A673 (cell line): Measurements from ENCODE around the gene ZNF189. TPM values are rescaled to one million over a fixed set of nuclear protein-coding genes. Genes with fewer than 3 reads are reported as not detected.

Experiments
- BruUV-seq: library from RNA; stranded (reverse); fragments of 400-500 nt; replicated peaks from 2 replicates; lab custom pipeline; 2021; lab: Mats Ljungman, UMichigan
- CTCF ChIA-PET: fragments of 300-600 bp; sonication (Branson Sonifier 250); formaldehyde crosslinking; loops from one replicate; lab custom pipeline; 2022; ENCODE audit warnings: antibody characterized with exemption; lab: Charles Lee
- POLR2A ChIA-PET: fragments of 300-600 bp; sonication (Branson Sonifier 250); formaldehyde crosslinking; loops from one replicate; lab custom pipeline; 2022; ENCODE audit warnings: antibody characterized with exemption; ENCODE audit not compliant: low non-redundant PET; lab: Charles Lee
- DNase-seq: peaks from one replicate; pipeline ENCODE4 v3.0.0-alpha.2; 2015; ENCODE audit warnings: low spot score
- H3K27ac ChIP-seq: fragments of 200-600 bp; sonication (generic); 2 replicates; pipeline ENCODE4 v1.5.1; 2016; ENCODE audit warnings: mixed run types, low read depth, mild to moderate bottlenecking, mixed read lengths, antibody characterized with exemption, low read length; ENCODE audit not compliant: poor library complexity, severe bottlenecking
- H3K27me3 ChIP-seq: fragments of 200-600 bp; sonication (generic); replicated peaks from 2 replicates; pipeline ENCODE4 v1.6.1; 2017; ENCODE audit warnings: mixed run types, low read depth, mild to moderate bottlenecking, mixed read lengths, antibody characterized with exemption, low read length; ENCODE audit not compliant: insufficient read depth, poor library complexity
- H3K36me3 ChIP-seq: fragments of 200-600 bp; sonication (generic); 2 replicates; pipeline ENCODE4 v1.6.1; 2016; ENCODE audit warnings: mixed run types, mild to moderate bottlenecking, mixed read lengths, antibody characterized with exemption, low read length; ENCODE audit not compliant: insufficient read depth, poor library complexity, severe bottlenecking
- H3K4me1 ChIP-seq: fragments of 200-600 bp; sonication (generic); 2 replicates; pipeline ENCODE4 v1.6.1; 2017; ENCODE audit warnings: mixed run types, mild to moderate bottlenecking, mixed read lengths, antibody characterized with exemption, low read length; ENCODE audit not compliant: insufficient read depth, poor library complexity, severe bottlenecking
- H3K4me3 ChIP-seq: fragments of 200-600 bp; sonication (generic); 2 replicates; pipeline ENCODE4 v1.5.1; 2016; ENCODE audit warnings: low read depth, mixed run types, mild to moderate bottlenecking, mixed read lengths, low read length; ENCODE audit not compliant: poor library complexity, severe bottlenecking
- H3K9me3 ChIP-seq: fragments of 200-600 bp; sonication (generic); 2 replicates; pipeline ENCODE4 v1.6.1; 2016; ENCODE audit warnings: mixed run types, low read depth, mild to moderate bottlenecking, mixed read lengths, antibody characterized with exemption, low read length; ENCODE audit not compliant: poor library complexity, severe bottlenecking
- CTCF ChIP-seq: fragments of 300-800, 200-600 bp; sonication (generic); conservative IDR thresholded peaks from 2 replicates; pipeline ENCODE4 v1.5.1; 2017; ENCODE audit warnings: low read depth, mild to moderate bottlenecking, antibody characterized with exemption, low read length, moderate library complexity, mixed read lengths
- EZH2 ChIP-seq: fragments of 200-600 bp; sonication (generic); IDR thresholded peaks from 2 replicates; pipeline ENCODE4 v1.6.1; 2017; ENCODE audit warnings: borderline replicate concordance, low read depth, mild to moderate bottlenecking, mixed read lengths, antibody characterized with exemption, low read length; ENCODE audit not compliant: poor library complexity, severe bottlenecking
- intact Hi-C: fragments of 100-400 bp; cut with micrococcal nuclease; formaldehyde crosslinking; loops from one replicate; pipeline ENCODE4 v1.10.0; 2022; ENCODE audit not compliant: unreplicated experiment
- total RNA-seq: library from RNA; stranded (reverse); gene quantifications from 2 replicates; pipeline ENCODE4 v1.2.3, GENCODE V29; 2021

Gene ZNF189
- total RNA-seq, 1 experiment from 2014 or later: 17.6 TPM

- Histone ChIP-seq H3K36me3 (peaks cover 63% of the 10 kb centered on the region), H3K4me1 (peaks cover 4% of the 10 kb centered on the region), H3K9me3 (peaks cover 22% of the 10 kb centered on the region), H3K27ac (no peak overlapping the region), H3K27me3 (no peaks in the 10 kb centered on the region), H3K4me3 (peak overlapping the region; percentile 62)
- CTCF ChIA-PET: interaction anchor here (1.1 kb wide), 1 partner anchor 11 kb away, joined by 4 read pairs; no protein-coding TSS in a partner anchor
- intact Hi-C loops: no loop called here
- POLR2A ChIA-PET: no interaction called here
- BruUV-seq: no TSS peak
- DNase-seq: no peak
- TF ChIP-seq CTCF: no peak
- TF ChIP-seq EZH2: no peak
Observed at GRCh38 chr9:101399643-101399970, 956 bp downstream of the ZNF189 start.

DNA sequence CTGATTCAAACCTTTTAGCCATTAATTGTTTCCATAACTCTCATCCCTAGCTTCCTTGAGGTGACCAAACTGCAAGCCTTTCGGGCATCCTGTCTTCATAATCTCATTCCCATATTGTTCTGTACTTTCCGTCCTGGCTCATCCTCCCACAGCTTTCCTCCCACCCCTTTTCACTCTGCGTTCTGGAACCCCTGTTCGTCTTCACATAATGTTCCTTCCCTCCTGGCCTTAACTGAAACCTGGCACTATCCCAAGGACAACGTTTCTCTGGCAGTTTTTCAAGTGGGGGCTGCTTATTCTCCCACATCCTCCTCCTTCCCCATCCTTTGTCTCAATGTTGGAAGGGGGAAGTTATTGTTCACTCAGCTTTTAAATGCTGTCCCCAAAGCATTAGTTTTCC lies 1.5 kb downstream of the ZNF189 start:
- TF ChIP-seq EZH2: no peak
- no peak for DNase-seq
- POLR2A ChIA-PET: no interaction called here
- no peaks in the 10 kb centered on the region for H3K27me3 ChIP-seq
- peaks cover 4% of the 10 kb centered on the region for H3K4me1 ChIP-seq
- peaks cover 24% of the 10 kb centered on the region for H3K9me3 ChIP-seq
- no peak overlapping the region for H3K27ac ChIP-seq
- TSS peak; percentile 22 for BruUV-seq
- CTCF ChIA-PET: interaction anchor here (1.1 kb wide), 1 partner anchor 12 kb away, joined by 4 read pairs; no protein-coding TSS in a partner anchor
- H3K36me3 ChIP-seq: peaks cover 67% of the 10 kb centered on the region
- intact Hi-C loops: no loop called here
- peak overlapping the region; percentile 62 for H3K4me3 ChIP-seq

DNA sequence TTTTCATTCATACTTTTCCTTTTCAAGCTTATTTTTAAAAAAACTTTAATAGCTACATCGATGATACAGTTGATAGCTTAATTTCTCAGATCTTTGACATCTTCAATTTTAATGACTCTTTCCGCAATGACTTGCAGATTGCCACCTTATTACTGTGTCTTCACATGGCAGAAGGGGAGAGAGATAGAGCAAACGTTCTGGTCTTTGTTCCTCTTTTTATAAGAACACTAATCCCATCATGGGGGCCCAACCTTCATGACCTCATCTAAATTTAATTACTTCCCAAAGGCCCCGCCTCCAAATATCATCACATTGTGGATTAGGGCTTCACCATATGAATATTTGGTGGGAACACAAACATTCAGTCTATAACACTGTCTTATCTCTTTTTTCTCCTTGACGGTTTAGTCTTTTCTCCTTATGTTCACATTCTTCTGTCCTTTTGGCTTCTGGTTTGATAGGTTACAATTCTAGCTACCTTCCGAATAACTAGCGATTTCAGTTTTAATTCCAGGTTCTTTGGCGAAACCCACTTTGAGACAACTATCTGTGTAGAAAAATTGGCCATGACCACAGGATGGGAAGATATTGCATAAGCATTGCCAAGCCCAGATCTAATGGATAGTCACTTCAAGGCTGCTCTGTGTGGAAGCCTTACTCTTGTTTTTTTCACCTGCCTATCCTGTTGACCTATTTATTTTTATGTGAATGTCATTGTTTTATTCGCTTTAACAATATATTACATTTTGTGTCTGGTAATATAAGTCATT lies 5.0 kb downstream of the ZNF189 start:
- Histone ChIP-seq H3K36me3 (peaks cover 85% of the 10 kb centered on the region), H3K27me3 (no peaks in the 10 kb centered on the region), H3K27ac (no peak overlapping the region), H3K9me3 (peaks cover 53% of the 10 kb centered on the region), H3K4me1 (peaks cover 4% of the 10 kb centered on the region), H3K4me3 (no peak overlapping the region)
- ChIA-PET CTCF (no interaction called here), POLR2A (no interaction called here)
- no peak for TF ChIP-seq EZH2
- no peak for TF ChIP-seq CTCF
- DNase-seq: no peak
- intact Hi-C loops: no loop called here
- no TSS peak for BruUV-seq
